NCI-H82 (cell line): ENCODE results near the gene TRAPPC3.

Experiments used
- DNase-seq: peaks from one replicate; lab custom pipeline; 2025; lab: John Stamatoyannopoulos, UW

Gene TRAPPC3

GRCh38 chr1:36125129-36125991 is 23.9 kb downstream of the TRAPPC3 start, which contains the start of gene COL8A2:
TSS of gene COL8A2 (minus strand) at chr1:36125222. CDS start at chr1:36100242, 24,980 bp downstream.
- DNase-seq, result peak; percentile 14

- DNase-seq, result no peak
Measured at GRCh38 chr1:36124404-36125128, 24.7 kb downstream of the TRAPPC3 start.

- DNase-seq, result no peak
Measured at GRCh38 chr1:36123356-36123755, 25.9 kb downstream of the TRAPPC3 start.

- no peak for DNase-seq
Measured at GRCh38 chr1:36122062-36123030, 26.9 kb downstream of the TRAPPC3 start.

GRCh38 chr1:36119456-36119855 is 29.8 kb downstream of the TRAPPC3 start:
- no peak for DNase-seq

- peak; percentile 76 for DNase-seq
Measured at GRCh38 chr1:36118447-36119204, 30.7 kb downstream of the TRAPPC3 start.

- no peak for DNase-seq
Measured at GRCh38 chr1:36116901-36117300, 32.4 kb downstream of the TRAPPC3 start.

- DNase-seq, result no peak
Measured at GRCh38 chr1:36115931-36116330, 33.4 kb downstream of the TRAPPC3 start.

- DNase-seq, result peak; percentile 11
Measured at GRCh38 chr1:36115200-36115669, 34.1 kb downstream of the TRAPPC3 start.

GRCh38 chr1:36114371-36114770 is 34.9 kb downstream of the TRAPPC3 start:
- DNase-seq, result no peak

- DNase-seq, result no peak
Measured at GRCh38 chr1:36112823-36113222, 36.5 kb downstream of the TRAPPC3 start.

- DNase-seq, result no peak
Measured at GRCh38 chr1:36111151-36111550, 38.1 kb downstream of the TRAPPC3 start.

GRCh38 chr1:36109041-36109679 is 40.1 kb downstream of the TRAPPC3 start:
- DNase-seq, result no peak

- no peak for DNase-seq
Measured at GRCh38 chr1:36108314-36108713, 41.0 kb downstream of the TRAPPC3 start.

- no peak for DNase-seq
Measured at GRCh38 chr1:36107394-36107793, 41.9 kb downstream of the TRAPPC3 start.

- DNase-seq, result no peak
Measured at GRCh38 chr1:36106269-36106668, 43.0 kb downstream of the TRAPPC3 start.

- DNase-seq, result no peak
Measured at GRCh38 chr1:36101546-36101945, 47.7 kb downstream of the TRAPPC3 start.

GRCh38 chr1:36100376-36100775 is 48.9 kb downstream of the TRAPPC3 start:
- DNase-seq, result no peak

- DNase-seq, result peak; percentile 92
Measured at GRCh38 chr1:36099681-36100341, 49.5 kb downstream of the TRAPPC3 start.
